DOHH2 (cell line): ENCODE data around the gene IFT25.

Source experiments
- CTCF ChIP-seq: fragments of 200-600 bp; sonication (generic); IDR thresholded peaks from one replicate; pipeline ENCODE4 v1.5.1; 2014; ENCODE audit warnings: antibody characterized with exemption, mild to moderate bottlenecking, low read depth, low read length; ENCODE audit not compliant: poor library complexity, severe bottlenecking
- EZH2phosphoT487 ChIP-seq: fragments of 200-600 bp; sonication (generic); IDR thresholded peaks from 2 replicates; pipeline ENCODE4 v1.6.1; 2017; ENCODE audit warnings: borderline replicate concordance, mild to moderate bottlenecking, antibody characterized with exemption, low read length, moderate library complexity, mixed read lengths

GRCh38 chr1:53963460-53963859 lies 18.0 kb upstream of the IFT25 start:
- TF ChIP-seq CTCF = no peak
- no peak for TF ChIP-seq EZH2phosphoT487
